ENCODE results near the gene KIAA1549.

KIAA1549 gene

DNA sequence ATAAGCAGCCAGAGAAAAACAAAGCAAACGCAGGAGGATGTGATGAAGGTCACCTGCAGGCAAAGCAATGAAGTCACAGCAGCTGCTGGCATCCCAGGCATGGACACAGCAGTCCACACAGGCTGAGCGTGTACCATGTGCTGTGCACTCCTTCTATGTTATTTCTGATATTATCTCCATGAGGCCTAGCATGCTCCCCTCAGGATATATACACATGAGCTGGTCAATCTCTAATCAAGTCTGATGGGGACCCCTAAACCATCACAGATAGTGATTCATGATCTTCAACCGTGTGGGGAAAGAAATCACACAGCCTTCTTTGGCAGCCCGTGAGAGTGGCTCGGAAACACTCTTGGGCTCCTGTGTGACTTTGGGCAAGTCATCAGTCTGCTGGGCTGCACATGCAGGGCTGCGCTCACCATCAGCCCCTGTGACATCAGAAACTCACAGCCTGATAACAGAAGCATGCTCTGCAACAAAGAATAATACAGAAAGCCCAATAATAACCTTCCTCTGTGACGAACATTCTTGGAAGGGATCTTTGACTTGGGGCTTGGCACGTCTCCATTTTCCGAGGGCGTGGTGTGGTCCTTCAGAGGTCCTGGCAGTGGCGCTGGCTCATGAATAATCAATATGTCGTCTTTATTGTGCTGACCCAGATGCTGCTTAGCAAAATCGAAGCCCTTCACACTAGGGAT is 100.2 kb downstream of the KIAA1549 start:
- no peak for DNase-seq

DNA sequence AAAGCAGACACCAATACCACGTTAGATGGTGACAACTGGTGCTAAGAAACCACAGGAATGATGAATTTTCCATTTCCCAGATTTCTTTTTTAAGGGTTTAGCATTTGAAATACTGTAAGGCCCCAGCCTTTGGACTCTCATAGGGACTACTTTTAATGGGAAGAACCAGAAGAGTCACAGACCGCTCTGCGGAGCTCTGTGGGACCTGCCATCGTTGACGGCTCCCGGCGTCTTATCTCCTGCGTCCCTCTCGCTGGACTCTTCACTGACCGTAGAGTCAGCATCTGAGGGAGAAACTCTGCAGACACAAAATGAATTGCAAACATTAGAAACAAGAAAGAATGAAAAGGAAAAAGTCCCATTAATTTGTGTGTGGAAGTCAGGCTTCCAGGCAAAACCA is 101.8 kb downstream of the KIAA1549 start:
- no peak for DNase-seq

DNA sequence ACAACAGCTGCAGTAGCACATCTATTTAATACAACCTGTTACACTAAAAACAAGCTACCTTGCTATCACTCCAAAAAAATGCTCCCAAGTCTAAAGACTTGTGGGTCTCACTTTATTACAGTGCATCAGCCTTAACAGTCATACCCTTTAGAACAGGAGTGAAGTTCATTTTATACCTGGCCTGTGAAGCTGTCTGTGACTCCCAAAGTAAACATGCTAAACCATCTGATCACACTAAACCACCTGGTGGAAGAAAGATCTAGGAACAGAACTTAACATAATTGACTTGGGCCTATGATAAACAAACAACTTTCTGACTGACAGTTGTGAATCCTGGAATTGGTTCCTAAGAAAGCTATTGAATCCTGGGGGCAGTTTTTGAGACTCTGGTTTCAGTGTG is 102.3 kb downstream of the KIAA1549 start:
- no peak for DNase-seq

DNA sequence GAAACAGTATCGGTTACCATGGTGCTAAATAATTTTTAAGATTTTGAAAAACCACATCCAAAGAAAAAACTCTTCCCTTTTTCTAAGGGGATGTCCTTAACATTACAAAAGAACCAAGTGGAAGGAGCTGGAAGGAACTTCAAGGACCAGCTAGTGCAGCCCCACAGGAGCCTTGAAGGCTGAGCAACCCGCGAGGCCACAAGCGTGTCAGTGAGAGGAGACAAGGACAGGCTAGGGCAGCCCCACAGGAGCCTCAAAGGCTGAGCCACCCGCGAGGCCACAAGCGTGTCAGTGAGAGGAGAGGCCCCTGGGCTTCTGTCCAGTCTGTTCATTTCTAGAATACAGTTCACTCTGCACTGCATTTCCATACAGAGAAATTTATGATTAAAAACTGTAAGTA is 103.1 kb downstream of the KIAA1549 start:
- no peak for DNase-seq

DNA sequence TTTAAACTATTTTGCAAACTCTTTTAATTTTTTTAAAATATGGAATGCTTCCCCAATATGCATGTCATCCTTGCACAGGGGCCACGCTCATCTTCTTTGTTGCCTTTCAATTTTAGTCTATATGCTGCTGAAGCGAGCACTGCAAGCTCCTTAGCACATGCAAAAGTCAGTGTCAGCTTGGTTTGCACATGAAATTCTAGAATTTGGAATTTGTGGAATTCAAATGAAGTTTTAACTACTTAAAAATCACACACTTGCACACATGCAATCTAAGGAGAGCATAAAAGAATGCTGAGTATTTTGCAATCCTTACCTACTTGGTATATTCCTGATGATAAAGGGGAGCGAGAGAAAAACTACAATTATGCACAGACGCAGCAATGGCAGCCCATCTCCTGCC is 104.9 kb downstream of the KIAA1549 start:
- DNase-seq = no peak

DNA sequence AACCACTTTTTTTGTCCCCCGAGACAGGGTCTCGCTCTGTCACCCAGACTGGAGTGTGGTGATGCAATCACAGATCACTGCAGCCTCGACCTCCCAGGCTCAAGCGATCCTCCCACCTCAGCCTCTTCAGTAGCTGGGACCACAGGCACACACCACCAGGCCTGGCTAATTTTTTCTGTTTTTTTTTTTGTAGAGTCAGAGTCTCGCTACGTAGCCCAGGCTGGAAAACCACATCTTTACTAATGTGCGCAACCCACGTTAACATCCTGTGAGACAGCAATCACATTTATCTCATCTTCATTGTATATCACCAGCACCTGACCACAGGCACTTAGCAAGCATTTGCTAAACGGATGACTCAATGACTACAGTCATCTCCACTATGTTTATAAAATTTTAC is 105.4 kb downstream of the KIAA1549 start:
- no peak for DNase-seq

DNA sequence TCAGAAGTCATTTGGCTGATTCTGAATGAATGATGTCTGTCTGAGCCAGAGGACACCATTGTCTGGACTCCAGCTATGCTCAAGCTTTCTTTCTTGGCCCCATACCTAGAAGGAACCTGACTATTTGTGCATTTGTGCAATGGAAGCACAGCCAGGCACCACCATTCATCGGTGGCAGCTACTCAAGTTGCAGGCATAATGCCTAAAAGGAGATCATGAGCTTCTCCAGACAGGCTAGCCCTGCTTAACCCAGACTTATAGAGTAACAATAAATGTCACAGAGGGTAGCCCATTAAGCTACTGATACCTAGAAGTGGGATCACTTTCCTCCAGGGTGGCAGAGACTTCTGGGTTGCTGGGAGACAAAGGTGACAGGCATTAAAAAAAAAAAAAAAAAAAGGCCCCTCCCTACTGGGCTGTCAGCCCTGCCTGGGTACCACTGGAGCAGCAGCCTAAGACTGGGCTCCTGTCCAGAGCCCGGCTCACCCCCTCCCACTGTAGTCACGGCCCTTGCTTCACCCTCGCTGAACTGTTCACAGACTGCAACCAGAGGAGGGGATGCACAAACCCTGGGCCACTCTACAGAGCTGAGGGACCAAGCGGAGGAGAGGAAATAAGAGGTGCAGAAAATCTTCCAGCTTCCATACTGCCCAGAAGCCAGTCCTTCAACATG is 107.8 kb downstream of the KIAA1549 start:
- DNase-seq = no peak

DNA sequence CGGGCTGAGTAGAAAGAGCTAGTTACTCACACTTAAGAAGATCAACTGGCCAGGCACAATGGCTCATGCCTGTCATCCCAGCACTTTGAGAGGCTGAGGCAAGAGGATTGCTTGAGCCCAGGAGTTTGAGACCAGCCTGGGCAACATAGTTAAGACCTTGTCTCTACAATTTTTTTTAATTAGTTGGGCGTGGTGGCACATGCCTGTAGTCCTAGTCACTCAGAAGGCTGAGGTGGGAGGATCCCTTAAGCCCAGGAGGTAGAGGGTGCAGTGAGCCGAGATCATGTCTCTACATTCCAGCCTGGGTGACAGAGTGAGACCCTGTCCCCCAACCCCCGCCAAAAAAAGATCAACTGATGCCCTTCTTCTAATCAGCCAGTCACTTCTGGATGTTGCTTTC is 108.6 kb downstream of the KIAA1549 start:
- DNase-seq = no peak

DNA sequence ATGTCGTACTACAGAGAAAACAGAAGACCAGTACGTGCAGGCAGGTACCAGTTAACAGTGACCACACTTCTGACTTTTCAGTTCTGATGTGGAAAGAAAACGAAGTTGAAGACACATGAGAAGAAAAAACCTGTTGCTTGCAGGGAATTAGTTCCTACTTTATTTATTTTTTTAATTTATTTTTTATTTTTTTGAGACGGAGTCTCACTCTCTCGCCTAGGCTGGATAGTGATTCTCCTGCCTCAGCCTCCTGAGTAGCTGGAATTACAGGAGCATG is 109.4 kb downstream of the KIAA1549 start:
- DNase-seq = no peak

DNA sequence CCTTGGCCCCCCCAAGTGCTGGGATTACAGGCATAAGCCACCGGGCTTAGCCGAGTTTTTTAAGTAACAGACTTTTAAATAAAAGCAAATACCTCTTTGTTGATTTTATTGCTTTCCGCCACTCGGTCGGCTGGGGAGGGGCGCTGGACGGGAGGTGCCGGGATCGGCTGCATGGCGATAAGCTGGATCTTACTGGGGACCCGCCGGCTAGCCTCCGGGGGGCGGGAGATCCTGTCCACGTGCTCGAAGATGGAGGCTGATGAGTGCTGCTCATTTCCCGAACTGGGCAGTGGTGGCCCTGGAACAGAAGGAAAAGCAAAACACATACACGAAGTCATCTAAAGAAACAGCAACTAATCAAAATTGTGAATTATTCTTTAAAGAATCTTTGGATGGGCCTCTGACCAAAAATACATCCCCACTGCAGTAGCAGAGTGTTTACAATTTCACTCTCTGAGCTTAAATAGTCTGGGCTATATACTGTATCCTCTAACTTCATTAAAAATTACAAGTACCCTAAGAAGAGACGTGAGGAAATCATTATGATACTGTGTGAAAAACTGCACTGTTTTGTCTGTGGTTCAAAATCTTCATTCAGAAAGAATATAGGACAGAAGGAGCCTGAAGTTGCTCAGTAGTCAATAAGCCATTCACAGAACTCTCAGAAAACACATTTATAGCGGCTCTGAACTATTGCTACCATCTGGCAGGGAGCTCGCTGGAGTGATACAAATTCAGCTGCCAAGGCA is 110.0 kb downstream of the KIAA1549 start:
- no peak for DNase-seq

DNA sequence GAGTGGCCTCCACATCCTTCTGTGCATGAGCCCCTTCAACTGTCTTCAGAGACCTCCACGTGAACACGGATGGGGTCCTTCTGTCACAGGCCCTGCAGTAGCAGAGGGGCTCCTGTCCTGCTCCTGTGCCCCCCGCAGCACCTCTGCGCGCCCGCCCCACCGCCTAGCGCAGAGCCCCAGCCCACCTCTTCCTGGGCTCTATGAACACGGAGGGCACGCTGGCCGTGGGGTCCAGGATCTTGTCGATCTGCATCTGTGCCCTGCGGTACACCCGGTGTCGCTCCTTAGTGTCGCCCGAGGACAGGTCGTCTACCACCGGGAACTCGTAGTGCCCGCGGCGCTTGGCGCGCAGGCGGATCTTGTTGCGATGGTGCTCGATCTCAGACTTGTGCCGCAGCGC is 111.8 kb downstream of the KIAA1549 start:
- no peak for DNase-seq

DNA sequence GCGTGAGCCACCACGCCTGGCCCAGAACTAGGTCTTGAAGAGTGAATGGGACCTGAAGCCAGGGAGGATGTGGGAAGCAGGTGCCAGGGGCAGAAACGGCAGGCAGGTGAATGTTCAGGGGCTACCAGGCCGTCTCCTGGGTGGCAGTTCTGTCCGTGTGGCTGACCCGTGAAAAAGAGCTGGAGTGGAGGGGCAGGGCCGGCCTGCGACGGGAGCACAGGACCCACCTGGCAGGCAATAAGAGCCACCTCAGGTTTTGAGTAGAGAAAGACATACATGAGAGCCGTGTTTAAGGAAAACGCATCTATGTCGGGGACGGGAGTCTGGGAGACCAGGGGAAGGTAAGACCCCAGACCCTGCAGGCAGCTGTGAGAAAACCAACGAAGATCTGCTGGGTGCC is 112.5 kb downstream of the KIAA1549 start:
- no peak for DNase-seq

DNA sequence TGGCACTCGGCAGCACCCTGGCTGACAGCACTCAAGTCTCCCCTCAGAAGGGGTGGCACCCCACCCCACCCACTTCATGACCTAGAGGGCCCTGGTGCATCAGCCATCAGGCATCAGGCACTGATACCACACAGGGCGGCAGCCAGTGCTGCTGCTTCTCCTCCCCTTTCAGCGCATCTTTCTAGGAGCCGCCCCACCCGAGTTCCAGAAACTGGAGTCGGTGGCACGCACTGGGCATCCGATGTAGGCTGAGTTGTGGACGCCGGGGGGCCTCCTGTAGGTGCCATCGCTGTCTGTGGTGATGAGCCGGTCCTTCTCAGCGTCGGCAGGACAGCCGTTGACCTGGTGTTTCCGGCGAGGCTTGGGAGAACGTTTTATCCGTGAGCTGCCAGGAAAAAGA is 113.4 kb downstream of the KIAA1549 start:
- DNase-seq = no peak

DNA sequence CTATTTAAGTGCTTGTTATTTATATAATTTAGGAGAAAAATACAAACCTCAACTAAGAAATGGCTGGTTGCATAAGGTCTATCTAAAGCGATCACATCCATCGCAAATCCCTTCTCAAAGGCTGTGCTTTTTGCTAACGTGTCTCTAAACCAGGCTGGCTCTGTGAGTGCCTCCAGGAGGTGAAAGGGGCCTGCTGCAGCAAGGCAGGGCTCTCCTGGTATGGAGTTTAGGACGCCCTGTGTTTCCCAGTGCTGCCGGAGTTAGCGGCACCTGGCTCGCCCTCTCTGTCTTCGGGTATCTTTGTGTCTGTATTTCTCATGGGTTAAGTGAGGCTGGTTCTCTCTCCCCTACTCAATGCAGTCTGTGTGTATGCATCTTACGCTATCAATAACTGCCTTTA is 114.8 kb downstream of the KIAA1549 start:
- no peak for DNase-seq

DNA sequence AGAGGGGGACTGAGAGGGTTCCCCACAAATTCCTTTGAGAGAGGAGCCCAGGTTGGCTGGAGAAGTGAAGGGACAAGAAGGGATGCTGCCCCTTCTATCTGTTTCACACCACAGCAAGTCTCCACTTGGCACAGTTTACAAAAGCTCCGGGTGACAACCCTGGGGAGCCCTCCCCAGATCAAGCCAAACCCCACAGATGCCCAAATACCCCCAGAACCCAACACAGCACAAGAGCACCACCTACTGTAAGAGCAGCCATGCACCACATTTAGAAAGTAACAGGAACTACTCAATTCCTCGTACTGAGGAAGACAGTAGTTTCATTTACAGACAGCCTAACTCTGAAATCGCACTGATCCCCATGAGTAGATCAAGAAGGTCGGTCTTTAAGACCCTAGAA is 115.3 kb downstream of the KIAA1549 start:
- no peak for DNase-seq

DNA sequence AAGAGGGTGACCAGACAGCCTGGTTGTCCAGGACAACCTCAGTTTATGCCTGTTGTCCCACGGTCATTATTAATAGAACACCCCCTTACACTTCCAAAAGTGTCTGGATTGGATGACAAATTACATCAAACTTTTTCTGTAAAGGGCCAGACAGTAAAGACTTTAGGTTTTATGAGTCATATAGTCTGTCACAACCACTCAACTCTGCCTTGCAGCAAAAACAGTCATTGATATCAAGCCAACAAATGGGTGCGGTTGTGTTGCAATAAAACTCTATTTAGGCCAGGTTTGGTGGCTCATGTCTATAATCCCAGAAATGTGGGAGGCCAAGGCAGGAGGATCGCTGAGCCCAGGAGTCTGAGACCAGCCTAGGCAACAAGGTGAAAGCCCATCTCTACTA is 116.5 kb downstream of the KIAA1549 start:
- no peak for DNase-seq

DNA sequence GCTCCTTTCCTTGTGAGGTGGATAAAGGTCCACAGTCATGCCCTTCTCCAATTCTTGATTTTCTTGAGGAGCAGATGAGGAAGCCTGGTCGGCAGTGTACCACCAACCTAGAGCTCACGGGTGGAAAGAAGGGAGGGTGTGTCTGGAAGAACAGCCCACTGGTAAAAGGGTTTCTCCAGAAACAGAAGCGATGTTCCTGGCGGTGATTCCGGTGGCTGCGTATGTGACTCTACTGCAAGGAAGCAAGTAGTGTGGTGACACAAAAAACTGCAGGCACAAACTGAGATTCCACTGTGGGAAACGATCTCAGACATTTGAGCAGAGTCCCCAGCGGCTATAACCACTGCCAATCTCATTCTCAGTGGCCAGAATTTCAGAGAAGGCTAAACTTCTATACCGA is 117.3 kb downstream of the KIAA1549 start:
- DNase-seq = no peak

DNA sequence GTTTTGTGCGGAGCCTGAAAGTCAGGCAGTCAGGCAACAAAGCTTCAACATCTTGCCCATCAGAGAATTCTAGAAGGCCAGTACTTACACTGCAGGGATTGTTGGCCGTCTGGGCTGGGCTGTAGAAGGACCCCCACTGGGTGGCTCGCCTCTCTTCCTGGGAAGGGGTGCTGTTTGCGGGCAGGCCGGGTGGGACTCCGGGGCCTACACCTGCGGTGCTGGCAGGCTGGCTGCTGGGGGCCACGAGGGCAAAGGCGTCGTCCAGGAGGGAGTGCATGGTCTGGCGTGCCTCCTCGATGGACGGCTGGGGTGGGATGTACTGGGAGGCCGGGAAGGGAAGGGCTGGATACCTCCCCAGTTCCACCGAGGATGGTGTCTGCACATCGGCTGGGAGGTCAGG is 120.1 kb downstream of the KIAA1549 start:
- DNase-seq = no peak

DNA sequence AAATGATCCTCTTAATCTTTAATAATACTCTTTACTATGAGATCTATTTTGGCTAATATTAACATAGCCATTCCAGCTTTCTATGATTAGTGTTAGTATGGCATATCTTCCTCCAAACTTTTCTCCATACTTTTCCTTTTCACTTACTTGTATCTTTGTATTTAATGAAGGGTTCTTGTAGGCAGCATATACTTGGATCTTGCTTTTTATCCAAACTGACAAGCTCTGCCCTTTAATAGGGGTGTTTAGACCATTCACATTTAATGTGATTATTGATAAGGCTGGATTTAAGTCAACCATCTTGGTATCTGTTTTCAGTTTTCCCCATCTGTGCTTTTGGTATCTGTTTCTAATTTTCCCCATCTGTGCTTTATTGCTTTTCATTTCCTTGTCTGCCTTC is 123.5 kb downstream of the KIAA1549 start:
- no peak for DNase-seq

DNA sequence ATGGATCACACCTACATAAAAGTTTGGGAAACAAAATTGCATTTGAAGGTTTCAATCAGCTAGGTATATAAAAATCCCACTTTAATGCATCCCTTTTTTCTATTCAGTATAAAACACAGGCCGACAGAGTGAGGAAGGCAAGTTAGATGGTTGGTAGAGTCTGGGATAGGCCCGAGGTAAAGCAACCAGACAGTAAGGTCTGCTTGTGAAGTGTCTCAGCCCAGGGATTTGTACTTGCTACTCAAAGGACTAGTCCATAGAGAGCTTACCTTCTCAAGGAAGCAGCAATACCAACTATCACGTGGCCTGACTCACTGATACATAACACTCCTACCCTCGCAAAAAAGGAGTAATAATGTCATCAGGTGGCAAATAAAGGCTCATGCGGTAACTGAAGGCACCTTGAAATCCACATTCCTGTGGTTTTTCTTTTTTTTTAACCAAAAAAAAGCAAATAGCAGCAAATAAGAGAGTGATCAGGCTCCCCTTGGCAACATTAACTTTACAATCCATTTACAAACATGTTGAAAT is 127.0 kb downstream of the KIAA1549 start:
- DNase-seq = no peak

DNA sequence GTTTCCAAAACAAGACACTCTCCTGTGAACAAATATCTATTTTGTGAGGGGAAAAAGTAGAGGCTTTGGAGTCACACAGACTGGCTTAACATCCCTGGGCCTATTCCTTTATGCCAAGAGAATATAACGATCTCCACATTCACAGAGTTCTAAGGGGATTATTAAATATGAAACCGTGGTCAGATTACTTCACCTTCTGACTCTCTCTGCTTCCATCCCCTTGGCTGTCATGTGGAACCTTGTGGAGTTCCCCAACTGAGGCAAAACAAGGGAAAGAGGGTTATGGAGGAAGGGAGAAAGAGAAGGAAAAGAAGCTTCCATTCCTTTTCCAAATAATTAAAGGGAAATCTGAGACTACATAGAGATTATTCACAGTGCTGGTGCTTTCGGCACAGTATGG is 127.7 kb downstream of the KIAA1549 start:
- DNase-seq = no peak

DNA sequence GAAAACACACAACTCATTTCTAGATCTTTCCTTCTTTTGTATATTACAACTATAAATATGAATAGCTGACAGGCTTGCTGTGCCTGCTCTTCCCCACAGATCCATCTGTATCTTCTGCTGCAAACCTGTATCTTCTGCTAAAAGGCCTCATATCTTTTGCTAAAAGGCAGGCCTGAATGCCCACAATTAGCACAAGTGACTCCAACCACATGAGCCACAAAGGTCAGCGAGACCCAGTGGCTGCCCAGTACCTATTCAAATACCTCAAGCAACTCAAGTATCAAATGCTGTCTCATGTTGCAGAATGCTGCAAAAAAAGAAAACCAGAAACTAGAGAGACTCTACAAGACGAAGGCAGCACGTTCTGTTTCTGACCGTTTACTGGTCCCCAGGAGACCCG is 128.7 kb downstream of the KIAA1549 start:
- no peak for DNase-seq

DNA sequence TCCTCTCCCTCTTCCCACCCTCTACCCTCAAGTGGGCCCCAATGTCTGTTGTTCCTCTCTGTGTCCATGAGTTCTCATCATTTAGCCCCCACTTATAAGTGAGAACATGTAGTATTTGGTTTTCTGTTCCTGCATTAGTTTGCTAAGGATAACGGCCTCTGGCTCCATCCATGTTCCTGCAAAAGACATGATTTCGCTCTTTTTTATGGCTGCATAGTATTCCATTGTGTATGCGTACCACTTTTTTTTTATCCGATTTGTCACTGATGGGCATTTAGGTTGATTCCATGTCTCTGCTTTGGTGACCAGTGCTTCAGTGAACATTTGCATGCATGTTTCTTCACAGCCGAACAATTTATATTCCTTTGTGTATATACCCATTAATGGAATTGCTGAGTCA is 131.5 kb downstream of the KIAA1549 start:
- DNase-seq = no peak

Data from NCI-H1092 treated with DMSO at 0.1 percent for 48 hours (cell line).